HG03460 (cell line): ENCODE results near the gene ADGRV1.
A peak's percentile ranks its signal among the peaks of the same experiment; 100 is the strongest.

Experiments used
- ATAC-seq: cut with Tn5 transposase; IDR thresholded peaks from one replicate; pipeline ENCODE4 v1.9.1; 2021; ENCODE audit not compliant: unreplicated experiment

The ADGRV1 gene, protein sequence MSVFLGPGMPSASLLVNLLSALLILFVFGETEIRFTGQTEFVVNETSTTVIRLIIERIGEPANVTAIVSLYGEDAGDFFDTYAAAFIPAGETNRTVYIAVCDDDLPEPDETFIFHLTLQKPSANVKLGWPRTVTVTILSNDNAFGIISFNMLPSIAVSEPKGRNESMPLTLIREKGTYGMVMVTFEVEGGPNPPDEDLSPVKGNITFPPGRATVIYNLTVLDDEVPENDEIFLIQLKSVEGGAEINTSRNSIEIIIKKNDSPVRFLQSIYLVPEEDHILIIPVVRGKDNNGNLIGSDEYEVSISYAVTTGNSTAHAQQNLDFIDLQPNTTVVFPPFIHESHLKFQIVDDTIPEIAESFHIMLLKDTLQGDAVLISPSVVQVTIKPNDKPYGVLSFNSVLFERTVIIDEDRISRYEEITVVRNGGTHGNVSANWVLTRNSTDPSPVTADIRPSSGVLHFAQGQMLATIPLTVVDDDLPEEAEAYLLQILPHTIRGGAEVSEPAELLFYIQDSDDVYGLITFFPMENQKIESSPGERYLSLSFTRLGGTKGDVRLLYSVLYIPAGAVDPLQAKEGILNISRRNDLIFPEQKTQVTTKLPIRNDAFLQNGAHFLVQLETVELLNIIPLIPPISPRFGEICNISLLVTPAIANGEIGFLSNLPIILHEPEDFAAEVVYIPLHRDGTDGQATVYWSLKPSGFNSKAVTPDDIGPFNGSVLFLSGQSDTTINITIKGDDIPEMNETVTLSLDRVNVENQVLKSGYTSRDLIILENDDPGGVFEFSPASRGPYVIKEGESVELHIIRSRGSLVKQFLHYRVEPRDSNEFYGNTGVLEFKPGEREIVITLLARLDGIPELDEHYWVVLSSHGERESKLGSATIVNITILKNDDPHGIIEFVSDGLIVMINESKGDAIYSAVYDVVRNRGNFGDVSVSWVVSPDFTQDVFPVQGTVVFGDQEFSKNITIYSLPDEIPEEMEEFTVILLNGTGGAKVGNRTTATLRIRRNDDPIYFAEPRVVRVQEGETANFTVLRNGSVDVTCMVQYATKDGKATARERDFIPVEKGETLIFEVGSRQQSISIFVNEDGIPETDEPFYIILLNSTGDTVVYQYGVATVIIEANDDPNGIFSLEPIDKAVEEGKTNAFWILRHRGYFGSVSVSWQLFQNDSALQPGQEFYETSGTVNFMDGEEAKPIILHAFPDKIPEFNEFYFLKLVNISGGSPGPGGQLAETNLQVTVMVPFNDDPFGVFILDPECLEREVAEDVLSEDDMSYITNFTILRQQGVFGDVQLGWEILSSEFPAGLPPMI (N-terminal part only)

DNA sequence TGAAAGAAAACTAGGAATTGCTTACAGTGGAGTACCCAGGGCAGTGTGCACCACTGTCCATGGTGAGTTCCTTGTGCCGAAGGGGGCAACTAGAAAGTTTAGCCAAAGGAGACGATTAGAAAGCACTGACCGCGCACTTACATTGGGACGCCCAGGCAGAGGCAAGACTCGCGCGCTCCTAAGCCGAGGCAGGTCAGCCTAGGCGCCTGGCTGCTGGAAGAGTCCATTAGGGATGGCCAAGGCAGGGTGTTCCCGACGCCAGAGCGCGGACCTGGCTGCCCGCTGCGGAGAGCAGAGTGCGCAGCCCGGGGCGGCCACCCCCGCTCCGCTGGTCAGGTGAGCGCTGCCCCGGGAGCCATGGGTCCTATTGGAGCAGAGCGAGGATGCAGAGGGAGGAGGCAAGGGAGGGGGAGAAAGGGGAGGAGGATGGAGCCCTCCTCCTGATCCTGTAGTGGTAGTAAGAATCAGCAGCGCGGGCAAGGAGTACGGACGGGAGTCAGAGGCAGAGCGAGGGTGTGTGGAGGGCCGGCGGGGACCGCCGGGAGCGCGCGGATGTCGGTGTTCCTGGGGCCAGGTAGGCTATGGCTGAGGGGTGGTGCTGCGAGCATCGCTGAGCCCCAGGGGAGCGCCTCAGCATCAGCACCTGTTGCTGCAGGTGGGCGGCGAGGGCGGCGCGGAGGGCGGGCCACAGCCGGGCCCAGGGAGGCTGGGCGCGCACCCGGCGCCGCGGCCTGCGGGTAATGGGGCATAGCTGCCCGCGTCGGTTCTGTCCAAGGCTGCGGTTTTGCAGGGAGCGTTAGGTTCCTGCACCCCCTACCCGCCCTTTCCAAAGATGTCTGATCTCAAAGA lies at the start of gene ADGRV1:
ADGRV1 (plus strand) TSS at position 454 of the 849 bp plus-strand sequence; CDS start at position 553, 99 bp downstream.
- no peak for ATAC-seq

DNA sequence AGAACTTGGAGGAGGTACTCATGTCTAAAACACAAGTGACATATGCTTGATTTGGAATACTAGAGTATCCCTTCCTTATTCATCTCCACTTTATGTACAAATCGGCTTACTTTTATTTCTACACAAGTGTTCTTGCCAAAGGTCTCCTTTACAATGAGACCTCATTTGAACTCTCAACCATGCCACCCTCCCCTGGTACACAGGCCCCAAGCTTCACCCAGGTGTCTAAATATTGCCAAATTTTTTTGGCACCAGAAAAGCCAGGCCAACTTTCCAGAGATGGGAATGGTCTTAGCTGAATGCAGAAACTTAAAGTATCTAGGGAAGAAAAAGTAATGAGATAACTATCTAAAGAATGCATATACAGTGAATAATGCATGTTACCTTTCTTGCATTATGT lies 48.2 kb upstream of the ADGRV1 start:
- ATAC-seq: no peak

DNA sequence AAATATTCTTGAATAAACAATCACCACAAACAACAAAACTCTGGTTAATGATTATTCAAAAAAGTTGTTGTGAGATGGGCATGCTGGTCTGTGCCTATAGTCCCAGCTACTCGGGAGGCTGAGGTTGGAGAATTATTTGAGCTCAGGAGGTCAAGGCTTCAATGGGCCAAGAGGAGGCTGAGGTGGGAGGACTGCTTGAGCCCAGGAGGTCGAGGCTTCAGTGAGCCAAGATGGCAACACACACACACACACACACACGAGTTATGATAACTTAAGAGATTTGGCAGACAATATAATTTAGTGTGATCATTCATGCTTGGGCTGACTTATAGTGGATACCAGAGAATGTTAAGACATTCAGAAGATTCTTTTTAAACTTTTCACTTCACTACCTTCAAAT lies 44.1 kb upstream of the ADGRV1 start:
- ATAC-seq: no peak

DNA sequence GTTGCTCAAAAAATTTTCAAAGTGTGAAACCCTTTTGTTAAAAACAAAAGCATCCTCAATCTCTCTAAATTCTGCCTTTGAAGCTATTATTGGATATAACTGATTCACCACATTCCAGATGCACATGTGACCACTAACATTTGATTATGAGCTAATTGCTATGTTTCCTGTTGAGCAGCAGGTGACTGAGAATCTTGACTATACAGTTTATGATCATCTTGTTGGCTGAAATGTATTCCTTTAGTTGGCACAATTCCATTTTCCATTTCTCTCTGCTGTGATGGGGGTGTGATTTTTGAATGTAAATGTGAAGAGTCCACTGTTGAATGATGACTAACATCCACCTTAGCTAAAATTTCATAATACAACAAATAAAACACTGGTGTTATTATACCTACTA lies 39.9 kb upstream of the ADGRV1 start:
- ATAC-seq: no peak

DNA sequence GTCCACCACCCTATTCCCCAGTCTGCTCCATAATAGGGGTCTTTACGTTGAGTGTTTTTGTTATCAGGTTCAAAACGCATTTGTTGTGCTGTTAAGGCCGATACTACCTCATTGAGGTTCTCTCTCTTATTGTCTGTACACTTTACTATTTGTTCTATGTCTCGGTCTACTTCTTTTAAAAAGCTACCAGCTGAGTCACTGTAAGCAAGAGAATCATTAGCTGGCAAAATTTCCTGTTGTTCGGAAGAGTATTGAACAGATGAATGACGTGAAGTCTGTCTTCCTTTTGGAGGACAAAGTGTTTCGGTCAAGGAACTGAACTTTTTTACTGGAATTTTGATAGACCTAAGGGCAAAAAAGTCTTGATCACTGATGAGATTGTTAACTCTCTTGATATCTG lies 39.5 kb upstream of the ADGRV1 start:
- ATAC-seq: no peak

DNA sequence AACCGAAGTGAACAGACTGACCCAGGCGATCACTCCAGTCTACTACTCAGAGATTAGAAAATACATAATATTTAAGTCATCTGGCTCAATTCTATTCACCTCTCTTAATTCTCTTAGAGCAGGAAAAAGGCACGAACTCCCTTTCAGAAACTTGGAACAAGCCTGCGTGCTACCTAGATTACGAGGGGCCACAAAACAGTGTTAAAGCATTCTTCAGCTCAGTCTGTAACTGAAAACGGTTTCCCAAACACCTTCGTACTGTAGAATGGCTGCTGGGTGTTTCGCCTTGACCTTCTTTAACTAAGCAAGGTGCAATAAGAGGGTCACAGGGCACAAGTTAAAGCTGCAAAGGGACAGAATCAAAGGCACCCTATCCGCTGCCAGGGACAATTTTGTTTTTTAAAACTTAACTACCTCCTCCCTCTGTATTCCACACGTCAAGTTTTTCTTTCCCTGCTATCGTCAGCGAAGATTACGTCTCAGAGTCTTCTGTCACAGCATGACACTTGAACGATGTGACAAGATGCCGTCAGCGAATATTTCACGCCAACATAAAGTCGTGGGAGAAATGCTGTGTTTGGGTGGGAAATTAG lies 29.9 kb upstream of the ADGRV1 start:
- ATAC-seq: no peak

DNA sequence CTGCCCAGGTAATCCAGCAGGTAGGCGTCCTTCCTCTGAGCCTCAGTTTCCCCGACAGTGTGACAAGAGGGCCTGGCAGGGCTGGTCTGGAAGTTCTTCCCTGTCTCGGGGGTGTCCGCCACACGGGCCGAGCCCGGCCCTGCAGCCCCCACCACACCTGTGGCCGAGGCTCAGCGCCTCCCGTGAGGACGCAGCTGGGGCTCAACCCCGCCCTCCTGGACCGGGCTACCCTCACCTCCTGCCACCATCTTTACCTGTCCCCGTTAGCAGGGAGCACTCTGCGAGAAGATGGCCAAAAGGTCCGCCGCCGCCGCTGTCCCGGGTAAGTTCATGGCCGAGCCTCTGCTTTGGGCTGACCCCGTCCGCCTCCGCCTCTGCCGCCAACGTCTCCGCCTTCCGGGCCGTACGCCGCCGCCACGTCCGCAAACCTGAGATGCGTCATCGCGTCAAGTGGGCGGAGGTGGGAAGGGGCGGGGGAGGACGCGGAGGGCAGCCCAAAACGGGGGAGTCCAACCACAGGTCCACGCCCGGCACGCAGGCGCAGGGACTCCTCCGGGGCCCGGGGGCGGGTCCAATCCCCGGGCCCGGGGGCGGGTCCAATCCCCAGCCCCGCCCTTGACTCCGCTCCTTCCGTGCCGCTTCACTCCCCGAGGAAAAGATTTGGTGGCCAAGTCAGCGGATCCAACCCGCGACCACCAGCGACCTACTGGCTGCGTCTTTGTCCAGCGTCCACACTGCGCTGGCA lies 29.2 kb upstream of the ADGRV1 start, which contains the start of gene LYSMD3:
LYSMD3 (minus strand) TSS at position 391 of the 745 bp plus-strand sequence. CDS start 4,295 bp downstream, outside the sequence.
- peak; percentile 91 for ATAC-seq

DNA sequence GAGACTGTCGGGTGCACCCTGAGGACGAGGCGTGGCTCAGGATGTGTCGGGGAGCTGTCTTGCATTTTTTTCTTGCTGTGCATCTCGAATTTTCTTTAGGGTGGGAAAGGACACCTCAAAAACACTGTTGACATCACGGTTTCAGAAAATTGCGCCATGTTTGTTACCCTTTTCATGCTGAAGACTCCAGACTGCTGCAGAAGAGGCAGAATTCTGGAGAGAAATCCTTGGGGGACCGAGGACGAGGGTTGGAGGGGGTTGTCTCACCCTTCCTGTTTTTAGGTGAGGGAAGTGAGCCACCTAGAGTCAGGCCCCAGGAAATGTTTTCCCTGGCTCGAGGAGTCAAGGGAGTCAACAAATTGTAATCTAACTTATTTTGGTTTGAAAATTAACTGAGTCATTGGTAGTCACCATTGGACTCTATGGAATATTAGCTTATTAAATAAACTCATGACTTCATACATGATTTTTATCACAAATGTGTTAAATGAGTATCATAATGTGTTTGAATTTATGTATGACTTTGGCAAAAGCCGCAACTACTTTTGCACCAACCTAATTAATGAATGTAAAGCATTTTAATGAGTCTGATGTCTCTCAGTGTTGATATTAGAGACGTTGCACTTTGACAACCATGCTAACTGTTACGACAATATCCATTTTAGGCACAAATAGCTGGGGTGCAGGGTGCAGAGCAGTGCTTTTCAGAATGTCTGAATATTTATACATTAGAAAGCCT lies 28.5 kb upstream of the ADGRV1 start:
- ATAC-seq: peak; percentile 50

DNA sequence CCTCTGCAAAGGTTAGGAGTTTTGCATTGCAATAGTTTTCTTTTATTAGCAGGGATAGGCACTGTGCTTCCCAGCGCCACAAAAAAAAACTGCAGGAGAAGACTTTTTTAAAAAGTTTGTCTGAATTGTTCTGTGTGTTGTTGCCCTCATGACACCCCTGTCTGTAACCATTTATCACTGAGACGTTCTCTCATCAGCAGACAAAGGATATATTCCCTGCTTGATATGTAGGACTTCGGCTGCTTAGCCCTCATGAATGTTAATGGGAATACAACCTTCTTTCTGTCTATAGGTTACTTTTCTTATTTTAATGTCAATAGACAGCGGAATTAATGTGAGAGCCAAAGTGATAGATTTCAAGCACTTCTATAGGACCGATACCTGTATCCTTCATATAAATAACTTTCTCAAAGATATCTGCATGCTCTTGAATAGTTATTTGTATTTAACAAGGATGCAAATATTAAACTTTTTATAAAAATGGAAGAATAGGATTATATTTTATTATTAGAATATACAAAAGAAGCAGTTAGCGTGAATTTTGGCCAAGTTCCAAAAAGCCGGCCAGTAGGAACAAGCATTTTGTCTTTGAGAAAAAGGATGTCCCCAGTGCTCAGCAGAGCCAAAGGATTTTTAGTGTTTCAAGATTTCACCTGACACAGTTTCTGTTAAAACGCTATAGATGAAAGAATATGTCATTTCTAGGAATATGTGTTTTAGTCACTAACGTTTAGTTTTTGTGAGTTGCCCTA lies 27.7 kb upstream of the ADGRV1 start:
- no peak for ATAC-seq

DNA sequence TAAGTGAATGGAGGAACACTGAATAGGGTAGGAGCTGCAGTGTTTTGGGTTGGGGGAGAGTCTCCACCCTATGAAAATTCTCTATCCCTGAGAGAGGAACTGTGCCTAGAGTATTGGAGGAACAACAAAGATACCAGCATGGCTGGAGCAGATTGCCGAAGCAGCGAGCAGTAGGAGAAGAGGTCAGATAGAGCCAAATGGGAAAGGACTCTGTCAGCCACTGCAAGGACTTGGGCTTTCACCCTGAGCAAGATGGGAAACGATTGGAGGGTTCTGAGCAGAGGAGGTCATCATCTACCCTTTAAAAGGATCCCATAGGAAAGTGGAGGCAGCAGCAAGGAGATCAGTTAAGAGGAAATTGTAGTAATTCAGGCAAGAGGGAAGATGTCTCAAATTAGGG lies 24.8 kb upstream of the ADGRV1 start:
- no peak for ATAC-seq

DNA sequence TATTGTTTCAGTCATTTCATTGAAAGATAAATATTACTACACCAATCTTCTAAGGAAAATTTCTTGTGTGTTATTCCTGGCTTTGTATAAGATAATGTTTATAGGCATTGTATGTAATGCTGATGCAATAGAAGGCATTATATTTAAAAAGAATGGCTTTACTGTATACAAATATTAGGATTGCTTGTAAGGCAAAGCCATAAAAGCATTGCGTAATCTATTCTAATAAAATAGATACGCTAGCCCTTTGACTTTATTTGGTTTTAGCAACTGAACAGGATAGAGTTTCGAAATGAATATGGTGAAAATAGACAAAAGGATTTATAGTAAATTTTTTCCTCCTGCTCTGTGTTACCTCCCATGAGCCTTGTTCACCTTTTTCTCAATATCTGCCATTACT lies 23.7 kb upstream of the ADGRV1 start:
- no peak for ATAC-seq

DNA sequence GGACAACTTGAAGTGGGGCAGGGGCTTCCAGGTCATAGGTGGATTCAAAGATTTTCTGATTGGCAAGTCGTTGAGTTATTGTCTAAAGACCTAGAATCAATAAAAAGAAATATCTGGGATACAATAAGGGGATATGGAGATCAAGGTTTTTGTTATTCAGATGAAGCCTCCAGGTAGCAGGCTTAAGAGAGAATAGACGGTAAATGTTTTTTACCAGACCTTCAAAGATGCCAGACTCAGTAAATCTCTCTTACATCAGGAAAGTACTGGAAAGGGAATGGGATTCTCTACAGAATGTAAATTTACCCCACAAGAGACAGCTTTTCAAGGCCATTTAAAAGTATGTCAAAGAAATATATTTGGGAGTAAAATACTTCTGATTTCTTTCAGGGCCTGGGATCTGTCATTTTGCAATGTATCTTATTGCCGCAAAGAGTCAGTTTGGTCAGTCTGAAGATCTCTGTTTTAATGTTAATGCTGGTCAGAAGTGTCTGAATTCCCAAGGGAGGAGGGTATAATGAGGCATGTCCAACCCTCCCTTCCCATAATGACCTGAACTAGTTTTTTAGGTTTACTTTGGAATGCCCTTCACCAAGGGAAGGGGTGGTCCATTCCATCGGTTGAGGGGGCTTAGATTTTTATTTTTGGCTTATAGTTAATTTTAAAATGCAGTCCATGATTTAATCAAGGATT lies 15.6 kb upstream of the ADGRV1 start:
- ATAC-seq: no peak

DNA sequence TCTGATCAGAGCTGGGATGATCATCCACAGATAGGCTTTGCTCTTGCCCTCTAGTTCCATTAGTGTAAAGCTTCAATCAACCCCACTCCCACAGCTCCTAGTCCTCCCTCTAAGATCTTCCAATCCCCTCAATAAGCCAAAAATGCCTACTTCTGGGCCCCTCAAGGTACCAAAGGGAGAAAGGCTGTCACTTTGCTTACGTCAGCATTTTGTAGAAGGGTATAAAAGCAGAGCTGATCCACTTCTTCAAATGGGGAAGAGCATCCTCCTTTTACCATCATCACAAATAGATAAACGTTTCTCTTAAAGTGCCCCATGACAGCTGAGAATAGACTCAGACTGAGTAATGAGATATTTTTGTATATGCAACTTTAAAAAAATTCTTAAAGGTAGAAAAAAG lies 13.1 kb upstream of the ADGRV1 start:
- ATAC-seq: no peak

DNA sequence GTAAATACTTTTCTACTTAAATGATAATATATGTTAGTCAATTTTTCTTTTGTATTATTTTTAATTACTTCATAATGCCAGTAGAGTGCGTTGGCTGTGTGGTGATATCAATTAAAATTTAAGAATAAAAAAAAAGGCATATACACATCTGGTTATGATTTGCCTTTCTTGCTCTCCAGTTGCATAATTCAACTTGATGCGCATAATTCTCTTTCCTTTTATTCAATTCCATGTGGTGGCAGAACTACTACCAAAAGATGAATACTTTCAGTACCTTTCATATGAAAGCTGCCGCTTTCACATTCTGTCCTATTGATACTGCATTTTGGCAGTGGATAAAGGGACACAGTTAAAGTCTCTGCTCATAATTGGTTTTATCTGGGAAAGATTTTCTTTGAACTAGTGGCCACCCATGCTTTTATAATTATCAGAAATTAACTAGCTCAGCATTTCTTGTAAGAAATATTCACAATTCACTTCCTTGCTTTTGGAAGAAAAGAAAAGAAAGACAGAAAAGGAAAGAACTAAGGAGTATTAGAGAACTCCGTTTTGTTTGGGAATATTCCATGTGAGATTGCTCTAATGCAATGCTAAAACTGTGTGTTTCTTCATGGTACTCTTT lies 12.3 kb upstream of the ADGRV1 start:
- ATAC-seq: no peak

DNA sequence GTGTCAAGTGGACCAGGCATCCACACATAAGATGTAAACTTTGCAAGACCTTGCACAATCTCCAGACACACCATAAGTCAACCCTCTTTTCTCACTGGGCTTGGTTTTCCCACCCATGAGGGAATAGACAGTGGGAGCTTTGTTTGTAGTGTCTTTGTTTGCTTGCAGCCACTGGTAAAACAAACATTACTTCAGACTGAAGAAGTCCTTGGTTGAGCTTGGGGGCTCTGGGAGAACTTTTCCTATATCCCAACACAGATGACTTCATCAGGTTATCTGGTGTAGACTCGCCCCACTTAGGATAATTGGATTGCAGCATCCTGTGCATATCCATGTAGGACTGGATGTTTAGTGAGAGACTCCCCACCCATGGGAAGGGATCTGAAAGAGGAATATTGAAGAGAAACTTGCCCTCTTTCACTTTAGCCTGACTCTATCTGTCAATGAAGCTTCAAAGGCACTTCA lies 11.5 kb upstream of the ADGRV1 start:
- ATAC-seq: no peak

DNA sequence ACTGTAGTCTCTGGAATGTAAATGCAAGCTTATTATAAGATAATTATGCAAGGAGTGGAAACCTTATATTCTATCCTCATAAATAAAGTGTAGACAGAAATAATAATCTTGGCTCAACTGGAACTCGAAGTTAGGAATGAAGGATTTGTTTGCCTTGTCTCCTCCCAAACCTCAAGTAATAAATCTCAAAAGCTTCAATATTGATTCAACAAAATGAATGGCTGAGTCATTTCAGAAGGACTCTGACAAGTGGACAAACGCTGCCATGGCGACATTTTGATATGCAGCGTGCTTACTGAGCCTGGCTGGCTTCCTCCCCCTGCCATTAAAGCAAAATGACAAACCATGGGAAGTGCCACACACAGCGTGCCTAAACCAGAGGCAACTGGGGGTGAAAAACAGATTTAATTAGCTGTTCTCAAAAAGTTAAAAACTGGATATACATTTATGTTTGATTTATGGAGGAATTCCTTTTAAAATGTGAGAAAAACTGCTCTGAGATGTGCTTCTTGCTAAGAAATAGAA lies 10.5 kb upstream of the ADGRV1 start:
- no peak for ATAC-seq
